Measurements from ENCODE around the gene MICALL2.

The MICALL2 gene

GRCh38 chr7:1408466-1408865 is 50.8 kb downstream of the MICALL2 start:
- DNase-seq (ENCODE audit: low read depth) = no peak
- H3K4me3 ChIP-seq (ENCODE audit: low read depth, low read length) = no peak overlapping the region
- no peak for TF ChIP-seq CTCF (IDR thresholded peaks at IDR 0.05; ENCODE audit: control insufficient read depth, extremely low read depth, insufficient read depth)

GRCh38 chr7:1407892-1408291 is 51.4 kb downstream of the MICALL2 start:
- H3K4me3 ChIP-seq (ENCODE audit: low read depth, low read length) = no peak overlapping the region
- no peak for TF ChIP-seq CTCF (IDR thresholded peaks at IDR 0.05; ENCODE audit: control insufficient read depth, extremely low read depth, insufficient read depth)
- DNase-seq (ENCODE audit: low read depth) = no peak

GRCh38 chr7:1404898-1405548 is 54.2 kb downstream of the MICALL2 start:
- no peak for DNase-seq (ENCODE audit: low read depth)
- no peak overlapping the region for H3K4me3 ChIP-seq (ENCODE audit: low read depth, low read length)
- no peak for TF ChIP-seq CTCF (IDR thresholded peaks at IDR 0.05; ENCODE audit: control insufficient read depth, extremely low read depth, insufficient read depth)

GRCh38 chr7:1404460-1404809 is 54.8 kb downstream of the MICALL2 start:
- DNase-seq (ENCODE audit: low read depth) = no peak
- no peak for TF ChIP-seq CTCF (IDR thresholded peaks at IDR 0.05; ENCODE audit: control insufficient read depth, extremely low read depth, insufficient read depth)
- no peak overlapping the region for H3K4me3 ChIP-seq (ENCODE audit: low read depth, low read length)

- DNase-seq (ENCODE audit: low read depth) = no peak
- H3K4me3 ChIP-seq (ENCODE audit: low read depth, low read length) = no peak overlapping the region
- no peak; the same call in 1 of the 2 replicates for TF ChIP-seq CTCF (IDR thresholded peaks at IDR 0.05; ENCODE audit: control insufficient read depth, extremely low read depth, insufficient read depth)
Measured at GRCh38 chr7:1403638-1404459, 55.4 kb downstream of the MICALL2 start.

GRCh38 chr7:1402791-1403637 is 56.3 kb downstream of the MICALL2 start:
- no peak for TF ChIP-seq CTCF (IDR thresholded peaks at IDR 0.05; ENCODE audit: control insufficient read depth, extremely low read depth, insufficient read depth)
- DNase-seq (ENCODE audit: low read depth) = no peak
- H3K4me3 ChIP-seq (ENCODE audit: low read depth, low read length) = no peak overlapping the region
